K562 (cell line): ENCODE results near the gene SPTBN4. TPM values are rescaled to one million over a fixed set of nuclear protein-coding genes. Genes with fewer than 3 reads are reported as not detected.

Source experiments
- ATAC-seq: fragments of 200-7000 bp; cut with Tn5 transposase; 3 replicates; pipeline ENCODE4 v1.9.1; 2020; ENCODE audit warnings: moderate library complexity
- BruUV-seq: library from RNA; stranded (reverse); fragments of 400-500 nt; replicated peaks from 2 replicates; lab custom pipeline; 2021; lab: Mats Ljungman, UMichigan
- CTCF ChIA-PET: fragments of 300-600 bp; formaldehyde crosslinking; extraction: SDS; loops from one replicate; lab custom pipeline; 2021; ENCODE audit warnings: low intra/inter-chr PET ratio; lab: Yijun Ruan, JAX
- POLR2A ChIA-PET: fragments of 300-600, 350-650 bp; sonication (Branson Sonifier 250); formaldehyde crosslinking; extraction: SDS; loops from one replicate; lab custom pipeline; 2021; ENCODE audit warnings: antibody characterized with exemption, inconsistent platforms; lab: Yijun Ruan, JAX
- DNase-seq, 4 experiments: peaks; one replicate each; pipeline versions ENCODE4 v3.0.0 to v3.0.0-alpha.2; 2011 to 2018; ENCODE audit warnings: low spot score in 3 of 4, mixed read lengths in 3 of 4; ENCODE audit errors: extremely low read depth in 1 of 4
- FAIRE-seq: peaks from 2 replicates; lab custom pipeline; 2011; peaks lifted over from hg19 to GRCh38; lab: Jason Lieb, UNC
- H2AFZ ChIP-seq: 2 replicates; pipeline ENCODE4 v1.6.0; 2011; ENCODE audit warnings: low read depth, low read length, control low read depth, inconsistent platforms
- H3K27ac ChIP-seq: fragments of 200-600 bp; 3 replicates; pipeline ENCODE4 v1.8.0; 2011; ENCODE audit warnings: low read depth, mild to moderate bottlenecking, control low read depth, inconsistent platforms, low read length, moderate library complexity, mixed read lengths; ENCODE audit errors: extremely low read depth
- H3K27me3 ChIP-seq, 2 experiments: fragments of 300-600 bp in 1 of 2; 2 replicates in 1 of 2; 3 replicates in 1 of 2; pipeline versions ENCODE4 v1.6.0 to v1.8.0; 2011; ENCODE audit warnings: inconsistent platforms in 2 of 2, low read length in 2 of 2, mild to moderate bottlenecking in 1 of 2, mixed read lengths in 1 of 2, moderate library complexity in 1 of 2; ENCODE audit not compliant: control insufficient read depth in 2 of 2, insufficient read depth in 2 of 2
- H3K36me3 ChIP-seq: fragments of 300-600 bp; 3 replicates; pipeline ENCODE4 v1.8.0; 2011; ENCODE audit warnings: mild to moderate bottlenecking, low read length, inconsistent platforms; ENCODE audit not compliant: control insufficient read depth, insufficient read depth
- H3K4me1 ChIP-seq, 2 experiments: fragments of 200-600 bp in 1 of 2; replicated peaks in 1 of 2; 2 replicates in 1 of 2; 3 replicates in 1 of 2; pipeline versions ENCODE4 v1.5.1 to v1.8.0; 2011; ENCODE audit warnings: inconsistent platforms in 2 of 2, low read length in 2 of 2, mild to moderate bottlenecking in 1 of 2, mixed read lengths in 1 of 2, moderate library complexity in 1 of 2; ENCODE audit not compliant: control insufficient read depth in 2 of 2, insufficient read depth in 2 of 2
- H3K4me2 ChIP-seq: 2 replicates; pipeline ENCODE4 v1.6.1; 2011; ENCODE audit warnings: low read length, control low read depth, inconsistent platforms, mixed read lengths; ENCODE audit not compliant: insufficient read depth
- H3K4me3 ChIP-seq: fragments of 200-600 bp; sonication (generic), shearing (Covaris generic); 2 replicates; pipeline ENCODE4 v1.5.1; 2016; ENCODE audit warnings: control low read depth, inconsistent platforms
- H3K79me2 ChIP-seq: fragments of 200-600 bp; 3 replicates; pipeline ENCODE4 v1.8.0; 2011; ENCODE audit warnings: low read length, inconsistent platforms; ENCODE audit not compliant: control insufficient read depth, insufficient read depth
- H3K9ac ChIP-seq, 2 experiments: 2 replicates each; pipeline versions ENCODE4 v1.6.0 to v1.6.1; 2011; ENCODE audit warnings: low read depth in 2 of 2, low read length in 2 of 2, control low read depth in 1 of 2, inconsistent platforms in 1 of 2, mild to moderate bottlenecking in 1 of 2, mixed read lengths in 1 of 2; ENCODE audit not compliant: insufficient read depth in 1 of 2
- H3K9me1 ChIP-seq: one replicate; pipeline ENCODE4 v1.6.0; 2011; ENCODE audit warnings: inconsistent platforms, mild to moderate bottlenecking, low read length, moderate library complexity; ENCODE audit not compliant: control insufficient read depth, insufficient read depth
- H3K9me3 ChIP-seq: replicated peaks from 2 replicates; pipeline ENCODE4 v1.5.1; 2011; ENCODE audit warnings: low read depth, low read length, inconsistent platforms; ENCODE audit not compliant: control insufficient read depth, insufficient read depth
- H4K20me1 ChIP-seq: replicated peaks from 2 replicates; pipeline ENCODE4 v1.6.1; 2011; ENCODE audit warnings: low read length, inconsistent platforms, mixed read lengths; ENCODE audit not compliant: control insufficient read depth, insufficient read depth
- CREM ChIP-seq: IDR thresholded peaks from 2 replicates; pipeline ENCODE4 v1.6.1; 2014; ENCODE audit warnings: antibody characterized with exemption, low read depth
- ELF1 ChIP-seq: fragments of 200-800 bp; sonication (Bioruptor generic); IDR thresholded peaks from 2 replicates; pipeline ENCODE4 v1.6.1; 2016; ENCODE audit warnings: missing genetic modification characterization, missing compliant biosample characterization
- ESRRA ChIP-seq: fragments of 450-650 bp; IDR thresholded peaks from 2 replicates; pipeline ENCODE4 v1.6.1; 2014; ENCODE audit warnings: low read depth, mild to moderate bottlenecking, moderate library complexity, borderline replicate concordance
- KDM1A ChIP-seq, 2 experiments: fragments of 450-650 bp; IDR thresholded peaks; 2 replicates each; pipeline ENCODE4 v1.6.1; 2016; ENCODE audit warnings: mild to moderate bottlenecking in 2 of 2
- SP1 ChIP-seq: sonication (generic); formaldehyde crosslinking; IDR thresholded peaks from 2 replicates; pipeline ENCODE4 v1.8.1; 2022; ENCODE audit warnings: mild to moderate bottlenecking, missing genetic modification reagents
- TCF7 ChIP-seq: sonication (generic); IDR thresholded peaks from 2 replicates; pipeline ENCODE4 v1.6.1; 2016; ENCODE audit warnings: antibody characterized with exemption, borderline replicate concordance
- USF1 ChIP-seq: sonication (generic); formaldehyde crosslinking; IDR thresholded peaks from 2 replicates; pipeline ENCODE4 v1.9.0; 2022; ENCODE audit warnings: mild to moderate bottlenecking, missing genetic modification reagents
- ZFPM2 ChIP-seq: fragments of 250-450 bp; sonication (Bioruptor Pico); IDR thresholded peaks from 2 replicates; pipeline ENCODE4 v1.5.1; 2022; ENCODE audit warnings: mild to moderate bottlenecking
- ZNF121 ChIP-seq: sonication (generic); formaldehyde crosslinking; conservative IDR thresholded peaks from 2 replicates; pipeline ENCODE4 v1.8.0; 2022; ENCODE audit warnings: missing genetic modification reagents
- WGBS: fragments of 100-300 bp; shearing (Covaris generic); methylation state at CpG from one replicate; pipeline ENCODE4 v1.1.6; 2016; ENCODE audit warnings: low coverage, mixed read lengths; ENCODE audit not compliant: insufficient coverage; ENCODE audit errors: missing lambda C conversion rate; 5-methylcytosine and 5-hydroxymethylcytosine counted together
- in situ Hi-C: fragments of 300-500 bp; cut with MboI; formaldehyde crosslinking; loops from 4 replicates; pipeline ENCODE4 v1.15.0; 2018; ENCODE audit warnings: inconsistent platforms, mixed read lengths
- intact Hi-C: fragments of 100-400 bp; cut with micrococcal nuclease; formaldehyde crosslinking; loops from 2 replicates; pipeline ENCODE4 v1.14.2; 2022
- polyA plus RNA-seq, 8 experiments: library from polyadenylated mRNA; depleted of rRNA in 4 of 8; stranded (reverse) in 5 of 8; unstranded in 3 of 8; fragments of >200 nt; fragmentation: Nextera tagmentation in 2 of 8; fragmentation: Illumina TruSeq in 1 of 8; extraction: Ambion mirVana in 2 of 8; extraction: Trizol in 1 of 8; gene quantifications; 2 replicates each; pipeline versions ENCODE4 v1.2.1 to v1.2.3, GENCODE V29; 2011 to 2014; ENCODE audit warnings: inconsistent platforms in 1 of 8, missing spikeins in 1 of 8
- total RNA-seq, 7 experiments: library from RNA; depleted of rRNA in 6 of 7; stranded (reverse); fragments of >200 nt in 6 of 7; fragmentation: Illumina TruSeq in 2 of 7; extraction: Trizol in 2 of 7; gene quantifications; 2 replicates each; pipeline versions ENCODE4 v1.2.1 to v1.2.3, GENCODE V29; 2011 to 2021; ENCODE audit warnings: low replicate concordance in 1 of 7
- TF ChIP-seq, protein P1 (sequence below): fragments of 450-650 bp; IDR thresholded peaks from 2 replicates; pipeline ENCODE4 v1.6.1; 2017; ENCODE audit warnings: mild to moderate bottlenecking, moderate library complexity

Gene SPTBN4
- total and polyA plus RNA-seq, 9 of the 15 experiments (the other 6 are each of a cell fraction or from before 2014, with no cell fraction given) = 0.01 to 1.5 (median 0.86) TPM

GRCh38 chr19:40511487-40511886 lies 44.7 kb downstream of the SPTBN4 start:
- no peak overlapping the region for H3K4me3 ChIP-seq
- in situ Hi-C loops = no loop called here
- WGBS = 30% methylated on average over 6 of the region's 6 CpGs
- ATAC-seq (no peak), FAIRE-seq (no peak), DNase-seq (no peak)
- H4K20me1 ChIP-seq = no peaks in the 10 kb centered on the region
- H3K9ac ChIP-seq = no peak overlapping the region
- TF ChIP-seq ZNF121 (CRISPR knock-in tag) (peak; percentile 87), CREM (no peak)
- no peaks in the 10 kb centered on the region for H3K27me3 ChIP-seq
- H3K9me3 ChIP-seq = no peaks in the 10 kb centered on the region
- H3K4me1 ChIP-seq = peaks cover 6 to 10% of the 10 kb centered on the region in 2 experiments; a peak in 3 of 5 replicates
- BruUV-seq = no TSS peak
- no peaks in the 10 kb centered on the region for H3K79me2 ChIP-seq
- CTCF ChIA-PET = no interaction called here
- H3K36me3 ChIP-seq = no peaks in the 10 kb centered on the region
- POLR2A ChIA-PET = no interaction called here
- no peak overlapping the region for H3K27ac ChIP-seq
- intact Hi-C loops = no loop called here
- no peaks in the 10 kb centered on the region for H3K9me1 ChIP-seq
- no peak overlapping the region for H3K4me2 ChIP-seq
- no peak overlapping the region for H2AFZ ChIP-seq

DNA sequence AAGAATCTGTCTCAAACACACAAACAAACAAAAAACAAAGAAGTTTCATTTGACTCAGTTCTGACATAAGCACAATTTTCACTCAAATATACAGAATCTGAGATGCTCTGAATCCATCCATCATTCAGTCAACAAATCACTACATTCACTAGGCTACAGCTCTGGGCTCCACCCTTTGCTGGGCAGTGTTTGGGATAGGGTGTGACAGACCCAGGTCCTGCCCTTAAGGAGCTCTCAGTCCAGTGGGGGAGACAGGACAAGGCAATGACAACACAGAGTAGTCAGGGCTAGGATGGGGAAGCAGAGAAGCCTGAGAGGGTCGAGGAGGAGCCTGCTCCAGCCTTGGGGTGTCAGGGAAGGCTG lies 45.3 kb downstream of the SPTBN4 start:
- H2AFZ ChIP-seq = no peak overlapping the region
- no peaks in the 10 kb centered on the region for H3K79me2 ChIP-seq
- intact Hi-C loops = no loop called here
- H3K27ac ChIP-seq = no peak overlapping the region
- POLR2A ChIA-PET = interaction anchor here (0.6 kb wide), 1 partner anchor 69 kb away, joined by 3 read pairs; no protein-coding TSS in a partner anchor
- CTCF ChIA-PET = no interaction called here
- H3K9me3 ChIP-seq = no peaks in the 10 kb centered on the region
- 25% methylated on average over 1 of the region's 1 CpG for WGBS
- H3K9ac ChIP-seq = no peak overlapping the region
- H3K27me3 ChIP-seq = no peaks in the 10 kb centered on the region
- TF ChIP-seq ELF1 (tag) (no peak), USF1 (CRISPR knock-in tag) (0 out of 2 replicates have a peak, but pooled peaks have one; percentile 12), KDM1A (IDR thresholded peaks at IDR 0.05) (no peak), ZFPM2 (CRISPR knock-in tag) (no peak), SP1 (no peak), TCF7 (no peak), ESRRA (no peak)
- TF ChIP-seq, protein P1, sequence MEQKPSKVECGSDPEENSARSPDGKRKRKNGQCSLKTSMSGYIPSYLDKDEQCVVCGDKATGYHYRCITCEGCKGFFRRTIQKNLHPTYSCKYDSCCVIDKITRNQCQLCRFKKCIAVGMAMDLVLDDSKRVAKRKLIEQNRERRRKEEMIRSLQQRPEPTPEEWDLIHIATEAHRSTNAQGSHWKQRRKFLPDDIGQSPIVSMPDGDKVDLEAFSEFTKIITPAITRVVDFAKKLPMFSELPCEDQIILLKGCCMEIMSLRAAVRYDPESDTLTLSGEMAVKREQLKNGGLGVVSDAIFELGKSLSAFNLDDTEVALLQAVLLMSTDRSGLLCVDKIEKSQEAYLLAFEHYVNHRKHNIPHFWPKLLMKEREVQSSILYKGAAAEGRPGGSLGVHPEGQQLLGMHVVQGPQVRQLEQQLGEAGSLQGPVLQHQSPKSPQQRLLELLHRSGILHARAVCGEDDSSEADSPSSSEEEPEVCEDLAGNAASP = no peak
- in situ Hi-C loops = no loop called here
- BruUV-seq = no TSS peak
- H3K36me3 ChIP-seq = no peaks in the 10 kb centered on the region
- no peak for FAIRE-seq
- no peak overlapping the region for H3K4me2 ChIP-seq
- no peak for DNase-seq
- no peaks in the 10 kb centered on the region for H3K9me1 ChIP-seq
- no peak for ATAC-seq
- H3K4me3 ChIP-seq = no peak overlapping the region
- no peaks in the 10 kb centered on the region for H4K20me1 ChIP-seq
- peaks cover 6 to 10% of the 10 kb centered on the region in 2 experiments; a peak in 3 of 5 replicates for H3K4me1 ChIP-seq
